Heart left ventricle (tissue), 13 donors: ENCODE measurements around the gene CABLES2.

Experiments
- CTCF ChIP-seq, 12 donors: fragments of 200-600 bp; sonication (generic) in 4 of 12; IDR thresholded peaks; one replicate each; pipeline versions ENCODE4 v1.5.0 to v1.8.0; 2018 to 2022; ENCODE audit warnings: antibody characterized with exemption in 12 of 12, mild to moderate bottlenecking in 5 of 12
- POLR2A ChIP-seq, 2 donors: fragments of 450-650 bp; IDR thresholded peaks; one replicate each; pipeline ENCODE4 v1.6.1; 2017; ENCODE audit warnings: antibody characterized with exemption in 2 of 2, mild to moderate bottlenecking in 2 of 2, moderate library complexity in 2 of 2
- donor health status: ischemic (EF 13 %, LVEDD 7.1; RV severe dilation, severe dysfunction).
- donor health status: DM: no; HTN: yes; CAD: no.
- donor health status: DM: no; HTN: no; CAD: no.
- donor health status: ischemic (EF 25% LVEDD 6.9; RV normal size, moderate dysfunction).
- donor health status: ischemic (EF 25% LVEDD 5.7; RV mildly dilated, moderate dysfunction).
- donor health status: ischemic (EF 35%, LVEDD 5.7; RV mildly dilated, moderate dysfunction).
- donor health status: nonischemic (EF 11% LVEDD 7.7; RV severe dilation, severe dysfunction).
- donor health status: DM: yes; HTN: yes; CAD: no.
- donor health status: PGD.
- donor health status: ischemic (EF 29% LVEDD 5.4; RV normal size, mild dysfunction).
- donor health status: nonischemic (EF 23%, LVEDD 6.1; RV moderate dilation, normal function).

GRCh38 chr20:62366370-62367135 lies 40.5 kb downstream of the CABLES2 start:
- TF ChIP-seq CTCF (IDR thresholded peaks at IDR 0.05): no peak
- no peak for TF ChIP-seq POLR2A (IDR thresholded peaks at IDR 0.05)
